ENCODE measurements around the gene INCA1.

Gene INCA1

GRCh38 chr17:4978726-4979125 is 18.6 kb downstream of the INCA1 start:
- peak overlapping the region; percentile 40 for H3K27ac ChIP-seq (replicated peaks)
- DNase-seq (ENCODE audit: low read depth in 1 of 2, low spot score in 1 of 2): peak in 1 of 2 experiments; percentile 55
- H3K27me3 ChIP-seq (ENCODE audit: insufficient read depth, poor library complexity, severe bottlenecking): no peaks in the 10 kb centered on the region
- H3K4me3 ChIP-seq (replicated peaks; ENCODE audit: insufficient read depth, low read length): no peak overlapping the region
- TF ChIP-seq SPI1 (IDR thresholded peaks at IDR 0.05; ENCODE audit: borderline replicate concordance, low read depth) (peak; percentile 54; the same call in 1 of the 2 replicates), REST (IDR thresholded peaks at IDR 0.05; ENCODE audit: insufficient replicate concordance, low read depth) (no peak)

GRCh38 chr17:4974115-4974670 is 23.1 kb downstream of the INCA1 start:
- Histone ChIP-seq H3K4me3 (replicated peaks; ENCODE audit: insufficient read depth, low read length) (no peak overlapping the region), H3K27me3 (ENCODE audit: insufficient read depth, poor library complexity, severe bottlenecking) (no peaks in the 10 kb centered on the region), H3K27ac (replicated peaks) (no peak overlapping the region)
- TF ChIP-seq GABPA (IDR thresholded peaks at IDR 0.05; ENCODE audit: low read depth): no peak
- no peak for TF ChIP-seq REST (IDR thresholded peaks at IDR 0.05; ENCODE audit: insufficient replicate concordance, low read depth)
- no peak for TF ChIP-seq CTCF (IDR thresholded peaks at IDR 0.05; ENCODE audit: insufficient read depth, low read length)
- TF ChIP-seq SPI1 (IDR thresholded peaks at IDR 0.05; ENCODE audit: borderline replicate concordance, low read depth): no peak
- TF ChIP-seq POLR2AphosphoS5 (IDR thresholded peaks at IDR 0.05; ENCODE audit: low read depth): no peak
- DNase-seq (ENCODE audit: low read depth in 1 of 2, low spot score in 1 of 2): no peak

GRCh38 chr17:4973256-4974114 is 23.8 kb downstream of the INCA1 start:
- TF ChIP-seq CTCF (IDR thresholded peaks at IDR 0.05; ENCODE audit: insufficient read depth, low read length): no peak
- no peak for TF ChIP-seq GABPA (IDR thresholded peaks at IDR 0.05; ENCODE audit: low read depth)
- TF ChIP-seq POLR2AphosphoS5 (IDR thresholded peaks at IDR 0.05; ENCODE audit: low read depth): no peak
- no peak for TF ChIP-seq REST (IDR thresholded peaks at IDR 0.05; ENCODE audit: insufficient replicate concordance, low read depth)
- TF ChIP-seq SPI1 (IDR thresholded peaks at IDR 0.05; ENCODE audit: borderline replicate concordance, low read depth): no peak
- Histone ChIP-seq H3K27me3 (ENCODE audit: insufficient read depth, poor library complexity, severe bottlenecking) (no peaks in the 10 kb centered on the region), H3K27ac (replicated peaks) (no peak overlapping the region), H3K4me3 (replicated peaks; ENCODE audit: insufficient read depth, low read length) (no peak overlapping the region)
- DNase-seq (ENCODE audit: low read depth in 1 of 2, low spot score in 1 of 2): no peak
